ENCODE measurements around the gene DAAM2.

The DAAM2 gene

DNA sequence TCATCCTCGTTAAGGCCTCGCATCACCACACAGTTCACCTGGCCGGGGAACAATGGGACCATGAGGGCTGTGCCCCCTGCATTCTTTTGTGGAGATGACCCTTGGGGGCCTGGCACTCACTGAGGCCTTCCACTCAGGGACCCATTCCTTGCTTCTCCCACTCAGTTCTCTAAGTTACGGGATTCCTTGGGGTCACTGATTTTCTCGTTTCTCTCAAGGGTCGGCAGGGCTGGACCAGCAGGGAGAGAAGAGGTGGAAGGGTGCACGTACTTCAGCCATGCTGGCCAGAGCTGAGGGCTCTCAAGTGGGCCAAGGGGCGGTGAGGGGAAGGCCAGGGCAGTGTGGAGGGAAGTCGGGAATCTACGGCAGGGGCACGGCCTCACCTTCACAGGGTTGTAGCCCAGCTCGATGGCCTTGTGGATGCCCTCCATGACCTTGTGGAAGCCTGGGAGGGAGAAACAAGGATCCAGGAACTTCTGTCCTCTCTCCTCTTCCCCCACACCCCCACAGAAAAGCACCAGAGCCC is 121.3 kb downstream of the DAAM2 start:
- DNase-seq, result no peak

GRCh38 chr6:39914239-39914638 is 122.1 kb downstream of the DAAM2 start:
- no peak for DNase-seq

DNA sequence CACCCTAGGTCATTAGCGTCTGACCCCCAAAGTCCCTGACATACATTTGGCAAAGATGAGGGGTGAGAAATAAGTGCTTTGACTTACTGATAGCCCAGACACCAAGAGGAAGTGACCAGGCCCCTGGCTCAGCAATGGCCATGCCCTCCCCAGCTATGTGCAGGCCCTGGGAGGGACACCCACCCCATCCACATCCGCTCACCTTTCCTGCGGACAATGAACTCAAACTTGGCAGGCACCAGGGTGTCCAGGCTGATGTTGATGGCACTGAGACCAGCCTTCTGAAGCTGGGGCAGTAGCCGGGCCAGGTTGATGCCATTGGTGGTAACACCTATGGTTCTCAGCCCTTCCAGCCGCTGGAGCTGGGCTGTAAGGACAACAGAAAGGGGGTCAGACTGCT is 123.7 kb downstream of the DAAM2 start:
- no peak for DNase-seq

GRCh38 chr6:39917329-39917728 is 125.2 kb downstream of the DAAM2 start:
- no peak for DNase-seq

DNA sequence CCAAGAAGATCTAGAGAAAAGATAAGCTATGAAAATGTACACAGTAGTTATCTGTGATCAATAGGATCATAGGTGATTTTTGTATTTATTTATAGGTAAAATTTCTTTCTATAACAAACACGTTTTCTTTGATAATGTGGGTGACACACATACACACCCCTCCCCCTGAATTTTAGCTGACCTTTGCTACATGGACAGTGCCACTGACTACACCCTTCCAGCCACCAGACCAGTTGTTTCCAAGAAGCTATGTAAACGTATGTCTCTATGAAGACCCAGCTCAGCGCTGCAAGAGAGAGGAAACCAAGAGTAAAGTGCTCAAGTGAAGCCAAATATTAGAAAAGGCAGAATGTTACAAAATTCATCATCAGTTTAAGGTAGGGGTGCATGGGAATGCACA is 125.8 kb downstream of the DAAM2 start:
- DNase-seq, result no peak

DNA sequence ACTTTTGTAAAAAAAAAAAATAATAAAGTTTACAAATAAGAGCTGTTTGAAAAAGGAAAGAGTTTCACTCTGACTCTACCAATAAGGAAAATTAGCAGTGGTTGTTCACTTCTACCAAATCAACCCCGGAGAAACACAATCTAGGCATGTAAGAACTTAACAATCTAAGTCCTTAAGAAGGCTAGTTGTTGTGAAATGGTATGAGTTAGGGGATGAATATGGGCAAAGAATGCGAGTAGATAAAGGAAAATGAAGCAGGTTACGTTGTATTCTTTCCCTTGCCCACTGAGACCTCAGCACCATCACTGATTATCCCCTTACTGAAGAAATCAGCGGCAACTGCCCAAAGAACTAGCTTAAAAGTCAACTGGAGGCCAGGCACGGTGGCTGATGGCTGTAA is 126.7 kb downstream of the DAAM2 start:
- no peak for DNase-seq

DNA sequence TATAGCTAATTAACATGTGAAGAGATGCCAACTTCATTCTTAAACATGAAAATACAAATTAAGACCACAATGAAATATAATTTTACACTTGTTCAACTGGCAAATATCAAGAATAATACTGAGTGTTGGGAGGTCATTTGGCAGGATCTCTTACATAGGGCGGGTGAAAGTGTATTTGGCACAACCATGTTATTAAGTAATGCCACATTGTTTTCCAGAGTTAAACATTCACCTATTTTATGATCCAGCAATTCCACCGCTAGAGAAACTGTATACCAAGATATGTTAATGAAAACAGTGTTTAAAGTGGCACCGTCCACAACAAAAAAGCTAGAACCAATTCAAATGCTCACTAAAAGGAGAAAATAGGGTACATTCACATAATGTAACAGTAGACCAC is 128.0 kb downstream of the DAAM2 start:
- DNase-seq, result no peak

DNA sequence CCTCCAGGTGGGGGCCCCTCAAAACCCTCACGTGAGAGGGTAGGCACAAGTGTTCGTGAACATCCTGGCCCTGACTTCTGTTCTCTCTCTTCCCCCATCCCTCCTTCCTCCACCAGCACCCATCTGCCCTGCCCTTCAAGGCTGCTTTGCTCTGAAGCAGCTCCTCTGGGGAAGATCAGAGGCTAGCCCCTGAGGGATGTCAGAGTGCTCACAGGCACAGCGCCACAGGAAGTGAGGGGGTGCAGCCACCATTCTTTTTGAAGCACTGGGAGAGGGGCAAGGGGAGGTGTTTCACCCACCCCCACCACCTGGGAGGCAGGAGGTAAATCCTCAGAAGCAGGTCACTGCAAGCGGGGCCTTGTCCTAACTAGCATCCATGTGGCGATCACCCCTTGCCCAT is 130.6 kb downstream of the DAAM2 start:
- no peak for DNase-seq

GRCh38 chr6:39923394-39923793 is 131.2 kb downstream of the DAAM2 start:
- DNase-seq, result no peak

DNA sequence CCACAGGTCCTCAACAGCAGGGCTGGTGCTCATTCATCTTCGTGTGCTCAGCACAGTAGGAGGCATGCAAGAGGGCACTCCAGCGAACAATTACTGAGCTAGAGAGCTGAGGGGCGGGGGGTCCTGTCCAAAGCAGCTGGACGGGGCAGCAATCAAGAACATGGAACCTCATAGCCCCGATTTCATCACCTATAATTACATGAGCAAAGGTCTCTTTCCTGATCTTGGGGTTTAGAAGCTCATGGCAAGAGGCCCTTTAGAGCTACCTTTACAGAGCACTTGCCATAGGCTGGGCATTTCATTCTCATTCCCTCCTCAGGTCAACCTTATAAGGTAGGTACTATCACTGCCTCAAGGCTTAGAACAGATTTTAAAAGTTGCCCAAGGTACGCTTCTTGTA is 131.7 kb downstream of the DAAM2 start:
- no peak for DNase-seq

DNA sequence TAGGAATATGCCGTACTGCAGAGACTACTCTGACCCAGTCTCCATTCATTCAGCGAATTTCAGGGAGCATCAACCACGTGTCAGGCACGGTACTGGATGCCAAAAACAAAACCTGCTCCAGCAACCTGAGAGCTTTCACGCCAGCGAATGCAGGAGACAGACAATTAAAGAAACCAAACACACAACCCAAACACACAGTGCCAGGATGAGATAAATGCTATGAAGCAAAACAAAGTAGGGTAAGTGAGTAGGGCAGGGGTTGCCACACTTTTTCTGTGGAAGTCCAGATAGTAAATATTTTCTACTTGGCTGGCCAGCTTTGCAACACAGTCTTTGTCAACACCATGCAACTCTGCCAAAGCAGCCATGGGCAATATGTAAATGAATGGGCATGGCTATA is 132.1 kb downstream of the DAAM2 start:
- DNase-seq, result no peak

GRCh38 chr6:39925191-39925930 is 133.2 kb downstream of the DAAM2 start:
- no peak for DNase-seq

- DNase-seq, result no peak
Observed at GRCh38 chr6:39925931-39926290, 133.7 kb downstream of the DAAM2 start.

DNA sequence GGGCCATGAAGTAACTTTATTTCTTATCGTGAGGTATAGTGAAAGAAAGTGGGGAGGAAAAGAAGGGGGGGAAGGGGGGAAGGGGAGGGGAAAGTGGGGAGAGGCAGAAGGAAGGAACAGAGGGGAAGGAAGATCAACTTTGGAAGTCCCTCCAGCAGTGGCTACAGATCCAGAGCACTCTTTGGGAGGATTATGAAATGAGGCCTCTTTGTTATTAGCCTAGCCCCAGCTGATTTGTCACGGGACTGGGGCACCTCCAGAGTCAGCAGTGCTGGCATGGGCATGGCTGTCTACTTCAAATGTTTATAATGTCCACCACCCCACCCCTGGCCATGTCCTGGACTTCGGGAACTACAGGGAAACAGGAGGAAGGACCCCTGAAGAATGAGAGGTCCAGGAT is 134.5 kb downstream of the DAAM2 start:
- no peak for DNase-seq

DNA sequence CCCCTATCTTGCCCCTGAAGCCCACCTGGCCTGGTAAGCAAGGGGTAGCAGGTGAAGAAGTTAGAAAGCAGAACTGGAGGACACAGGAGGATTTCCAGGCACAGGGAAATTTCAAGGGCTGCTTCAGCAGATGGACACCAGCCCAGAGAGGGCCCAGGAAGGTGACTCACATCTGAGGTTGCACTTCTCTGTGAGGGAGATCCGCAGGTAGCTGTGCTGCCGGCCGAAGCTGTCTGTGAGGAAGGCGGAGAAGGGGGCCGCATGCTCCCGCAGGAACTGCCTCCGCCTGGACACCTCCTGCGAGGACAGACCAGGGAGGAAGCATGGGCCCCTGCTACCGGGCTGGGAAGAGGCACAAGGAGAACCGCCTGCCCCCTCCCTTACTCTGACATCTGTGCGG is 135.0 kb downstream of the DAAM2 start:
- no peak for DNase-seq

DNA sequence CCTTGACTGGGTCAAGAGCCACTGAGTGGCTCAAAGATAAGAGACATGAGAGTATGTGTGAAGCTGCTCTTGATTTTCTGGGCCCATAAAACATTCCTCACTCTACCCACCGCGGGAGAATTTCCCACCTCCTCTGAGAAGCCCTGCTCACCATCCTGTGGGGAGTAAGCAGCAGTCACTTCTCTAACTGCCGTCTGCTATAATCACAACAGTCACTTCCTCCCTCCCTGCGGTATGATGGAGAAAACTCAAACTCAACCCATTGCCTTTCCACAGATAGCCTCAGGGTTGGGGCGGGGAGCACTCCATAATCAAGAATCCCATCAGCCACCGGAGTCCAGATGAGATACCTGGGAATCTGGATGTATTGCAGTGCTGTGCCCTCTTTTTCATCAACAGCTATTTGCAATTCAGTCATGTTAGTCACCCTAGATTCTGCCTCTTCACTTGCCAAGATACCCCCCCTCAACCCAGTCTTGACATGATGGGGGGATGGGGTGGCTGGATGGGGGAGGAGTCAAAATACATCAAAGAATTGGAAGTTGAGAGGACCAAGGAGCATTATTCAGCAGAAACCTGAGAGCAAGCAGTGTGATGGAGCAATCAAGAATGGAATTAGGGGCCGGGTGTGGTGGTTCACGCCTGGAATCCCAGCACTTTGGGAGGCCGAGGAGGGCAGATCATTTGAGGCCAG is 137.0 kb downstream of the DAAM2 start:
- DNase-seq, result no peak

DNA sequence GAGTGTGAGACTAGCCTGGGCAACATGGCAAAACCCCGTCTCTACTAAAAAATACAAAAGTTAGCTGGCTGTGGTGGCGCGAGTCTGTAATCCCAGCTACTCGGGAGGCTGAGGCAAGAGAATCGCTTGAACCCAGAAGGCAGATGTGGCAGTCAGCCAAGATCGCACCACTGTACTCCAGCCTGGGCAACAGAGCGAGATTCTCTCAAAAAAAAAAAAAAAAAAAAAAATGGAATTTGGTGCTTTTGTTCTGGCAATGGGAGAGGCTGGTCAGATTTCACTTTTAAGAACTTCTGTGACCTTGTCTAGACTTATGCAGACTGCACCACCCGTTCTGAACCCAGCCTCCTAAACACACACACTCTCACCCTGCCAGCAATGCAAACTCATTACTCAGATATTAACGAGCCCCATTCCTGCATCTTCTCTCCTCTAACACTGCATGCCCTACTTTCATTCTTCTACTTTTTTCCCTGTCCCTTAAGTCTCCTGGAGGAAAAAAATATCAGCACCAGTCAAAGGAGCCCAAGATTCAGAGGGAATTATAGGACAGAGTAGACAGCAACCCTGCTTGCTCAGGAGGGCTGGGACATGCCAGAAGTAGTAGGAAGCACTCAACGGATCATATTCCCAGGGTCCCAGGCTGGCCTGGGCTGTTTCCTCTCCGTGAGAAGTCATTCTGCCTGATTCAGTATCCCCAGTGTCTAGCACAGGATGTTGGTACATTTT is 137.7 kb downstream of the DAAM2 start:
- DNase-seq, result no peak

DNA sequence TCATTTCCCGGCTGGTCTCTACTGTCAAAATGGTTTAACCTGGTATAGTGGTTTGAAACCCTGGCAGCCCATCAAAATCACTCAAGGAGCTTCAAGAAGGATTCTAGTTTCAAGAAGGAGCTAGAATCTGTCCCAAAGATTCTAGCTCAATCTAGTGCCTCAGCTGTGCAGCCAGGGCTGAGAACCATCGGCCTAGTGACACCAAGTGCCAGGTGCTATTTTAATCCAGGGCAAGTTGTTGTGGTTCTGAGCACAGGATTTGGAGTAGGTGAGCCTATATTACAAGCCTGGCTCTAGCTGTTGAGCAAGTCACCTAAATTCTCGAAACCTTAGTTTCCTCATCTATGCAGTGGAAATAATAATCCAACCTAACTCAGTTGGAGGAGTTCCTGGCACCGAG is 138.4 kb downstream of the DAAM2 start:
- no peak for DNase-seq

- DNase-seq, result no peak
Observed at GRCh38 chr6:39931607-39932006, 139.4 kb downstream of the DAAM2 start.

DNA sequence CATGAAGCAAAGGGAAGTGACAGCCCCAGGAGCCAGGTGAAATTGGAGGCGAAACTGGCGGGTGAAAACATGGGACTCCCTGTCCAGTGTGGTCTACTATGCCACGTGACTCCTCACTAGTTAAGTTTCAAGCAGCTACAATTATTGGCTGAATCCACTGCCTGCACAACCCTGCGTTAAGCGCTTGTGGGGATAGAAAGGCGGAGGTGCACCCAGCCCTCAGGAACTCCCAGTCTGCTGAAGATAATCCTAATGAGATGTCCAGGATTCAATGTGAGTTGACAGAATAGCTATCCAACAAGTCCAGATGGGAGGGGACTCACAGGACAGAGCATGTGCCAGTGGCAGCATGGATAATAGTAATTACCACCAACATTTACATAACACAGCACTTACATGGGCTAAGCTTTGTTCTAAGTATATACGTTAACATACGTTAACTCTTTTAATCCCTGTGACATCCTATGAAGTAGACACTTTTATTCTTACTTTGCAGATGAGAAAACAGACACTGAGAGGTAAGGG is 140.3 kb downstream of the DAAM2 start:
- DNase-seq, result no peak

GRCh38 chr6:39933669-39934130 is 141.5 kb downstream of the DAAM2 start:
- DNase-seq, result no peak

GRCh38 chr6:39934131-39934757 is 142.1 kb downstream of the DAAM2 start, which contains the start of gene MOCS1:
Gene MOCS1 (minus strand): TSS chr6:39934462. CDS start chr6:39934417, 45 bp downstream.
- peak; percentile 40 for DNase-seq

DNA sequence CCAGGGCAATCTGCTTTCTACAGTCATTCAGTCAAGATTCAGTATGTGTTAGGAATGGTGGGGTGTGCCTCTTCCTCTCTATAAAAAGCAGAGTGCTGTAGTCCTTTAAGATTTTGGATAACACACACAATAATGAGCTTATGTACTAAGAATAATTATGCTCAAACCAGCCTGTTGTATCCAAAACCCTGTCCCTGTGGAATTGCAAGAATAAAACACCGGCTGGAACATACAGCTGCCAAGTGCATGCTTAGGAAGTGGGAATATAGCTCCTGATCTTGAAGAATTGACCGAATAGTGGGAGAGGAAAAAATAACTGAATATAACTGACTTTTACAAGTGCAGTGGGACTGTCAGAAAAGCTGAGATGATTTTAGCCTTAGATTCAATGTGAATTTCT is 143.1 kb downstream of the DAAM2 start:
- DNase-seq, result no peak

Data from hematopoietic multipotent progenitor cell treated with erythropoietin and hydrocortisone succinate and interleukin-3 and kit ligand, for 6 days (in vitro differentiated cells).